Spinal cord (tissue), 10 donors: ENCODE results near the gene OTUB2. TPM values are rescaled to one million over a fixed set of nuclear protein-coding genes. Genes with fewer than 3 reads are reported as not detected.

ENCODE experiments used
- DNase-seq, 6 donors: peaks; one replicate each; pipeline versions ENCODE4 v3.0.0 to v3.0.0-alpha.2; 2013 to 2015; ENCODE audit warnings: low spot score in 6 of 6, low read depth in 4 of 6
- H3K27ac ChIP-seq: one replicate; pipeline ENCODE4 v1.5.1; 2013; ENCODE audit warnings: low read depth, low read length, control low read depth
- H3K27me3 ChIP-seq: one replicate; pipeline ENCODE4 v1.6.1; 2013; ENCODE audit warnings: low read length; ENCODE audit not compliant: control insufficient read depth, insufficient read depth
- H3K36me3 ChIP-seq: one replicate; pipeline ENCODE4 v1.6.1; 2013; ENCODE audit warnings: low read length; ENCODE audit not compliant: control insufficient read depth, insufficient read depth
- H3K4me1 ChIP-seq: one replicate; pipeline ENCODE4 v1.6.1; 2013; ENCODE audit warnings: low read length; ENCODE audit not compliant: control insufficient read depth, insufficient read depth
- H3K4me3 ChIP-seq: one replicate; pipeline ENCODE4 v1.5.1; 2013; ENCODE audit warnings: low read depth, low read length, control low read depth
- H3K9me3 ChIP-seq: one replicate; pipeline ENCODE4 v1.6.1; 2013; ENCODE audit warnings: low read length; ENCODE audit not compliant: control insufficient read depth, insufficient read depth
- WGBS: methylation state at CpG from one replicate; pipeline ENCODE4 v1.1.5; 2013; ENCODE audit warnings: missing lambda C conversion rate; ENCODE audit not compliant: insufficient coverage; 5-methylcytosine and 5-hydroxymethylcytosine counted together
- polyA plus RNA-seq, 2 donors: library from polyadenylated mRNA; unstranded; fragments of 120-200 nt; gene quantifications; one replicate each; pipeline ENCODE4 v1.2.1, GENCODE V29; 2013; ENCODE audit not compliant: insufficient read length in 2 of 2
- total RNA-seq, 2 donors: library from RNA; depleted of rRNA in 1 of 2; stranded (reverse); fragments of 120-200 nt in 1 of 2; fragments of >200 nt in 1 of 2; gene quantifications; one replicate each; pipeline versions ENCODE4 v1.2.3 to v1.2.4, GENCODE V29; 2013 to 2014
- donor health status: healthy.

OTUB2 gene
- total and polyA plus RNA-seq, 4 donors: 3.6 to 5.8 (median 4.3) TPM

DNA sequence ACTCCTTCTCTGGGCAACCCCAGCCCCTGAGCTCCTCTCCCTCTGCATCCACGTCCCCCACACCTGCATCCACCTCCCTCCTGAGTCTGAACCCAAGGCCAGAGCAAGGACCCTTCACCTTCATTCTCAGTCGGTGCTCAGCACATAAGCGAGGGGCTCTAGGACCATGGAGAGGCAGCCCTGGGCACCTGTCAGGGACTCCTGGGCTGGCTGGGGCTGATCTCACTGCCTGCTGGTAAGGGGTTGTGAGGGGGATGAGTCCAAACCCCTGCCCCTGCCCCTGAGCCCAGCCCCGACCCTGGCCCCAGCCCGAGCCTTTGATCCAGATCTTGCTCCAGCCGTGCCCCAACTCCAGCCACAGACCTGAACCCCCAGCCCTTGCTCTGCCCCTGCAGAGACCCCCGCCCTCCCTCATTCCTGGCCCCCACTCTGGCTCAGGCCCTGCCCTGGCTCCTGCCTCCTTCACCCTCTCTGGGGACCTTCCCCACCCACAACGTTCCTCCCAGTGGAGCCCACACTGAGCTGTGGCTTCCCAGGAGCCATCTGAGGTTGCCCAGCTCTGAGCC lies 29.9 kb upstream of the OTUB2 start:
- Histone ChIP-seq H3K4me3 (no peak overlapping the region), H3K27me3 (no peaks in the 10 kb centered on the region), H3K9me3 (no peaks in the 10 kb centered on the region), H3K4me1 (peaks cover 8% of the 10 kb centered on the region), H3K27ac (no peak overlapping the region), H3K36me3 (peaks cover 5% of the 10 kb centered on the region)
- no peak for DNase-seq
- 73% methylated on average over 5 of the region's 8 CpGs for WGBS

DNA sequence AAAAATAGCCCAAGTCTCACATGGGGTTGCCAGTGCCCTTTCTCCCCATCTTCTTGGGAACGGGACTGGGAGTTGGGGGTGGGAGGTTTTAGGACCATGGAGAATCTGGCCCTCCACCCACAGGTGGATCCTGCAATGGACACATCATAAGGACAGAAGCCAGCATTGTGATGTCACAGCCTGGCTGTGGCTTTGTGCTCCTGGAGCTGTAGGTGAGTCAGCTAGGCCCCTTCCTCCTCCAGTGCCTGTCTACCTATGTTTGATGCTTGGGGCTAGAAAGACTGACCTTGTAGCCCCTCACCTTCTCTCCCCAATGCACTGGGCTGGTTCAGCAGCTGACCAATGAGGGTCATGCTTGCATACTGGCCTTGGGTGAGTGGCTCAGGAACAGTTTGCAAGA lies 29.1 kb upstream of the OTUB2 start, which contains the start of gene CCDC197:
Gene CCDC197, plus strand, starts transcription at position 220 of the 400 bp plus-strand sequence. CDS start 831 bp downstream, outside the sequence.
- DNase-seq: no peak
- no CpG with 5 or more reads among the region's 1 CpG for WGBS
- Histone ChIP-seq H3K36me3 (peaks cover 5% of the 10 kb centered on the region), H3K4me1 (peaks cover 17% of the 10 kb centered on the region), H3K27me3 (peaks cover 4% of the 10 kb centered on the region), H3K27ac (no peak within 1 kb of the TSS), H3K4me3 (no peak within 1 kb of the TSS), H3K9me3 (no peaks in the 10 kb centered on the region)

DNA sequence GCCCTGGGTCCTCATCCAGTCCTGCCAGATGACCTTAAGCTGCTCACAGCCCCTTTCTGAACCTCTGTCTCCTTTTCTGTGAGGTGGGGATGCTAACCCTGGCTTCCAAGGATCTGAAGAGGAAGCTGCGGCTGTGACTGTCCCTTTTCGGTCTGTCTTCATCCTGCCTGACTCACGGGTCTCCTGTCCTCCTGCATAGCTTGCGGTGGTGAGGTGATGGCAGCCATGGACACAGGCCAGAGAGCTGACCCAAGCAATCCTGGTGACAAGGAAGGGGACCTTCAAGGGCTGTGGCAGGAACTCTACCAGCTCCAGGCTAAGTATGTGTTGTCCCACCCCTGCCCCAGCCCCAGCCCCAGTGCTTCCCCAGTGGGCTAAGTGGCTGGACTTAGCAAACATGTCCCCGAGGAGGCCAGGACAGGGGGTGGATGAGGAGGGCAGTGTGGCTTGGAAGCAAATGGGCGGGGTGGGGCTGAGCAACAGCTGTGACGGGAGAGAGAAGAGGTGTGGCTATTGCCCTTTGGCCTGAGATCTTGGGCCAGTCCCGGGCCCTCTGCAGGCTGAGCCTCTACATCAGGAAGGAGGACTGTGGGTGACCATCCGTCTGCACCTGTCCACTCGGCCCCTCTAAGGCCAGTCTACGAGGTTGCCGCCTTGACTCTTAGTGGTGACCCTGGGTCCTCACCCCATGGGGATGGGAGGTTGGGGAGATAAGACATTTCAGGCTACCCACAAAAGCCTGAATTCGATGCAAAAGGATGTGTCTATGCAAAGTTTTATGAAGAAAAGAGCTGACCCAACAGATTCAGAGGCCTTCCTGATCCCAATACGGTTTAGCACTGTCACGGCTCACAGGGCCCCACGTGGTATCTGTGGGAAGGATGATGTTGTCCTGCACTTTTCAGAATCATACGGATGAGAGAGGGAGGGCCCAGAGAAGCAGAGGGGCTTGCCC lies 27.9 kb upstream of the OTUB2 start:
- H3K36me3 ChIP-seq: peaks cover 5% of the 10 kb centered on the region
- H3K27ac ChIP-seq: no peak overlapping the region
- H3K4me1 ChIP-seq: peaks cover 19% of the 10 kb centered on the region
- H3K4me3 ChIP-seq: no peak overlapping the region
- DNase-seq: no peak
- 87% methylated on average over 17 of the region's 17 CpGs for WGBS
- peaks cover 4% of the 10 kb centered on the region for H3K27me3 ChIP-seq
- H3K9me3 ChIP-seq: no peaks in the 10 kb centered on the region

DNA sequence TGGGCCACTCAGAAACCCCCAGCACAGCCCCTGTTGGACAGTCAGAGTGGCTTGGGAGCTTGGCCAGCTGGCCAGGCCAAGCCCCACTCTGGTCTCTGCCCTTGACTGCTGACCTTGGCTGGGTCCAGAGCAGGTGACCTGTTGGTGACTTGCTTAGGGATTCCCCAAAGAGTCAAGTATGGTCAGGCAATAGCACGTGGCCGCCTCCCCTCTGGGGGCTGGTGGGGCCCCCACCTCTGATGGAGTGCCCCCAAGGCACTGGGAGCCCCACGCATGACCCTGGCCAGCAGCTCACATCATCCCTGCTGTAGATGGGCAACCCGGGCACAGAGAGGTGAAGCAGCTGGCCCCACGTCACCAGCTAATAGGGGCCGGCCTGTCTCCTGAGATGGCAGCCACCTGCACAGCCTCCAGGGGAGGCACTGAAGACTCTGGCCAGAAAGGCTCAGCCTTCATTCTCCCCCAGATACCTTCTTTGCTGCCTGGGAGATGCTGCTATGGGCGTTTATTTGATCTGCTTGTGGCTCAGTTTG lies 27.2 kb upstream of the OTUB2 start:
- Histone ChIP-seq H3K27me3 (peaks cover 4% of the 10 kb centered on the region), H3K36me3 (peaks cover 5% of the 10 kb centered on the region), H3K9me3 (no peaks in the 10 kb centered on the region), H3K4me3 (no peak overlapping the region), H3K4me1 (peaks cover 19% of the 10 kb centered on the region), H3K27ac (no peak overlapping the region)
- 91% methylated on average over 7 of the region's 7 CpGs for WGBS
- DNase-seq: no peak

DNA sequence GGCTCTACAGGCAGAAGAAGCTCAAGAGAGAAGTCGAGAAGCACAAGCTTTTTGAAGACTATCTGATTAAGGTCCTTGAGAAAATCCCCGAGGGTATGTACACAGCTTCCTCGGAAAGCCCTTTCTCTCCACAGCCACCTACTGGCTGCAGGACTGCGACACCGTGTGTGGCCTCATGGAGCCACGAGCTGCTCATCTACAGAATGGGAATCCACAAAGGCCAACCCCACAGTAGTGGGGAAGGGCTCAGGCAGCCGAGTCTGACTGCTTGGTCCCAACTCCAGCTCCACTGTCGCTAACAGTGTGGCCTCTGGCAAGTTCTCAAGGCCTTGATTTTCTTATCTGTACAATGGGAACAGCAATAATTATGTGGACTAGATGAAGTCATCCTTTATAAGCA lies 26.6 kb upstream of the OTUB2 start:
- WGBS: 76% methylated on average over 4 of the region's 8 CpGs
- H3K27ac ChIP-seq: no peak overlapping the region
- peaks cover 4% of the 10 kb centered on the region for H3K27me3 ChIP-seq
- no peak overlapping the region for H3K4me3 ChIP-seq
- no peak for DNase-seq
- H3K36me3 ChIP-seq: peaks cover 5% of the 10 kb centered on the region
- H3K9me3 ChIP-seq: no peaks in the 10 kb centered on the region
- H3K4me1 ChIP-seq: peaks cover 19% of the 10 kb centered on the region

DNA sequence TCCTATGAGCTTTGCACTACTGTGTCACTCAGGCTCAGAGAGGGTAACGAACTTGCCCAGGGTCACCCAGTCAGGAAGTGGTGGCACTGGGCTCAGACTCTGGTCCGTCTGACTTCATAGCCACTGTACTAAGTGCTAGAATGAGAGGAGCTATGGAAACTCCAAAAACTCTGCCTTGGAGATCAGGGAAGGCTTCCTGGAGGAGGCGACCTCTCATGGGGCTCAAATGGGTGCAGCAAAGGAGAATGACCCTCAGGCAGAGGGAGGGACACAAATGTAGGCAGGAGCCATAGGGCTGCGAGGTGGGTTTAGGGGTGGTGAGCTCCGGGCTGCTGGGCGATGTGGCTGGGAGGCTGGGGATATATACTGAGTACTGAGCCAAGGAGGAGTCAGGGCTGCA lies 25.9 kb upstream of the OTUB2 start:
- H3K27ac ChIP-seq: no peak overlapping the region
- WGBS: 94% methylated on average over 6 of the region's 6 CpGs

DNA sequence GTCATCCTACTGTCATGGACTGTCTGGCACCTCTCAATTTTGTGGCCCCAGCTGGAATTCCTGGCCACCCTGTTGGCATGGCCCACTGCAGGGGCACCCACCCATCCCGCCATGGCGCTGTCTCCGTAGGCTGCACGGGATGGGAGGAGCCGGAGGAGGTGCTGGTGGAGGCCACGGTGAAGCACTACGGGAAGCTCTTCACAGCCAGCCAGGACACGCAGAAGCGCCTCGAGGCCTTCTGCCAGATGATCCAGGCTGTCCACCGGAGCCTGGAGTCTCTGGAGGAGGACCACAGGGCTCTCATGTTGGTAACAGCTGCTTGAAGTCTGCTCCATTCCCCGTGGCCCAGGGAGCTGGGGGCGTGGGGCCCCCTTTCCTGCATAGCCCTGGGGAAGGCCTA lies 25.1 kb upstream of the OTUB2 start:
- peaks cover 14% of the 10 kb centered on the region for H3K4me1 ChIP-seq
- no peak for DNase-seq
- H3K9me3 ChIP-seq: no peaks in the 10 kb centered on the region
- 76% methylated on average over 13 of the region's 13 CpGs for WGBS
- no peak overlapping the region for H3K4me3 ChIP-seq
- H3K27ac ChIP-seq: no peak overlapping the region
- peaks cover 5% of the 10 kb centered on the region for H3K36me3 ChIP-seq
- H3K27me3 ChIP-seq: peaks cover 4% of the 10 kb centered on the region

More for the DNA sequence above, 25.9 kb upstream of the OTUB2 start:
- Histone ChIP-seq H3K36me3 (peaks cover 5% of the 10 kb centered on the region), H3K27me3 (peaks cover 4% of the 10 kb centered on the region), H3K9me3 (no peaks in the 10 kb centered on the region), H3K4me1 (peaks cover 18% of the 10 kb centered on the region), H3K4me3 (no peak overlapping the region)
- no peak for DNase-seq

DNA sequence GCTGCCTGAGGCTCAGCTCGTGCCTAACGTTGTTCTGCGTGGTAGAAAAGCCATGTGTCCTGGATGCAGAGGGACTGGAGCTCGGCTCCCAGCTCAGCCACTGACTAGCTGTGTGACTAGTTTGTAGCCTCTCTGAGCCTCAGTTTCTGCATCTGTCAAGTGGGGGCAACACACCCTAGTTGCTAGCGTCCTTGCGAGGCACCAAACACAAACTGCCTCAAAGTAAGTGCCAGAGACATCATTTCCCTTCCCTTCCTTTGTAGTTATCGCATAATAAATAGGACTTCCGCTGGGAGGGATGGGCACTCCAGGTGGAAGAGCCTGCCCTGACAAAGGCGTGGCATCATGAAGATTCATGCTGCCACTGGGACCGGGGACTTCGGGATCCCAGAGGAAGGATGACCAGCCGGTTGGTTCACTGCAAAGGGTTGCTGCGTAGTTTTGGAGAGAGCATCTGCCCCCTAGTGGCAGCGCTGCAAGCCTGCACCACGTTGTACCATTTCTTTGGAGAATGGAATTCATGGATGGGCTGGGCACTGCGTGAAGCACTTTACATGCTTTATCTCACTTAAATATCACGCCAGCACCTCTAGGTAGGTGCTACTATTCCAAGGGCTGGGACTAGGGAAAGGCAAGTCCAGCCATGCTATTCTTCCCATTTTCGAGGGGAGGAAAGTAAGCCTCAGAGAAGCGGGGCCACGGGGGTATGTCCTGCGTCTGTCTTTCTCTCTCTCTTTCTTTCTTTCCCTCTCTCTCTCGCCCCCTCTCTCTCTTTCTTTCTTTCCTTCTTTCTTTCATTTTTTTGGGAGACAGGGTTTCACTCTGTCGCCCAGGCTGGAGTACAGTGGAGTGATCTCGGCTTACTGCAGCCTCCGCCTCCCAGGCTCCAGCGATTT lies 24.4 kb upstream of the OTUB2 start:
- H3K36me3 ChIP-seq: peaks cover 5% of the 10 kb centered on the region
- WGBS: 53% methylated on average over 17 of the region's 26 CpGs
- no peaks in the 10 kb centered on the region for H3K9me3 ChIP-seq
- H3K4me3 ChIP-seq: no peak overlapping the region
- peaks cover 4% of the 10 kb centered on the region for H3K27me3 ChIP-seq
- H3K27ac ChIP-seq: no peak overlapping the region
- peaks cover 14% of the 10 kb centered on the region for H3K4me1 ChIP-seq
- DNase-seq: peak in 4 of 6 donors; percentile 13 to 91 (median 59)

DNA sequence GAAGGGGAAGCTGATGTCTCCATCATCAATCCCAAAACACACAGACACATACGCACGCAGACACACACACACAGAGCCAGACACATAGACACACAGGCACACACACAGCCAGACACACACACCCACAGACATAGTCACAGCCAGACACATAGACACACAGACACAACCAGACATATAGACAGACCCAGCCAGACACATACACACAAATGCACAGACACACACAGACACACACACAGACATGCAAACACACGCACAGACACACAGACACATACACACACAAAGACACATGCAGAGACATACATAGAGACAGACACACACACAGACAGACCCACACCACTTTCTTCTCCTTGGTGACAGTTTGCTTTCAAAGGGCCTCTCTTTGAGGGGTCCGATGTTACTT lies 22.7 kb upstream of the OTUB2 start:
- no peak overlapping the region for H3K27ac ChIP-seq
- no peak for DNase-seq
- peaks cover 14% of the 10 kb centered on the region for H3K4me1 ChIP-seq
- H3K4me3 ChIP-seq: no peak overlapping the region
- H3K27me3 ChIP-seq: peaks cover 4% of the 10 kb centered on the region
- WGBS: 100% methylated on average over 4 of the region's 4 CpGs
- no peaks in the 10 kb centered on the region for H3K9me3 ChIP-seq
- peaks cover 5% of the 10 kb centered on the region for H3K36me3 ChIP-seq
